Fibroblast of villous mesenchyme (primary cell): ENCODE data around the gene ALDH1L1. TPM values are rescaled to one million over a fixed set of nuclear protein-coding genes. Genes with fewer than 3 reads are reported as not detected.

Experiments used
- DNase-seq: peaks from one replicate; pipeline ENCODE4 v3.0.0-alpha.2; 2010; ENCODE audit warnings: low read depth
- H3K4me3 ChIP-seq: 2 replicates; pipeline ENCODE4 v1.5.1; 2011; ENCODE audit warnings: low read depth, mild to moderate bottlenecking, low read length
- CTCF ChIP-seq: IDR thresholded peaks from 2 replicates; pipeline ENCODE4 v1.5.1; 2012; ENCODE audit warnings: low read depth, mild to moderate bottlenecking, low read length; ENCODE audit not compliant: insufficient read depth
- small RNA-seq: library from RNA; depleted of rRNA; stranded (forward); fragments of <200 nt; gene quantifications from one replicate; pipeline ENCODE3, GENCODE V24; 2012
- total RNA-seq: library from RNA; depleted of rRNA; stranded (reverse); fragments of >200 nt; gene quantifications from 2 replicates; pipeline ENCODE4 v1.2.3, GENCODE V29; 2012

ALDH1L1 gene
- total RNA-seq, 1 donor = 3.9 TPM

- H3K4me3 ChIP-seq = no peak overlapping the region
- DNase-seq = no peak
- TF ChIP-seq CTCF = no peak
These were observed 125.5 kb downstream of the ALDH1L1 start for GRCh38 chr3:126054870-126055269.

GRCh38 chr3:126053949-126054569 is 126.3 kb downstream of the ALDH1L1 start:
- no peak for TF ChIP-seq CTCF
- DNase-seq = no peak
- H3K4me3 ChIP-seq = no peak overlapping the region

Small RNA genes within 50 kb of the gene (small RNA-seq; reads per million reads assigned to genes)
- gene RNU1-30P = 6.8 reads per million, percentile 86 among the genes with 10 or more reads in this experiment

Other genes starting within 250 kb of the ALDH1L1 start
- gene ROPN1B, start 211.4 kb downstream of the ALDH1L1 start, total RNA-seq = 0.43 TPM in 1 of 2 replicates, not detected in the other
- 32.9 and 36.7 TPM in 2 replicates for gene SLC41A3, start 96.5 kb downstream of the ALDH1L1 start, total RNA-seq
- 0.32 and 0.43 TPM in 2 replicates for gene KLF15, start 176.8 kb upstream of the ALDH1L1 start, total RNA-seq
- not detected in 2 replicates for gene CFAP100, start 214.3 kb upstream of the ALDH1L1 start, total RNA-seq